Kidney epithelial cell (primary cell): ENCODE data around the gene IRF3. TPM values are rescaled to one million over a fixed set of nuclear protein-coding genes. Genes with fewer than 3 reads are reported as not detected.

Source experiments
- DNase-seq: peaks from one replicate; pipeline ENCODE4 v3.0.0-alpha.2; 2010; ENCODE audit warnings: low read depth
- H3K27me3 ChIP-seq: 2 replicates; pipeline ENCODE4 v1.6.0; 2011; ENCODE audit warnings: low read length; ENCODE audit not compliant: control insufficient read depth, insufficient read depth
- H3K36me3 ChIP-seq: 2 replicates; pipeline ENCODE4 v1.5.1; 2011; ENCODE audit warnings: low read length; ENCODE audit not compliant: control insufficient read depth, insufficient read depth
- H3K4me3 ChIP-seq: 2 replicates; pipeline ENCODE4 v1.5.1; 2011; ENCODE audit warnings: low read depth, mild to moderate bottlenecking, control low read depth, low read length
- total RNA-seq: library from RNA; depleted of rRNA; stranded (reverse); fragments of >200 nt; gene quantifications from 2 replicates; pipeline ENCODE4 v1.2.3, GENCODE V29; 2015
- TF ChIP-seq, protein P1 (sequence below): IDR thresholded peaks from 2 replicates; pipeline ENCODE4 v1.5.1; 2011; ENCODE audit warnings: mild to moderate bottlenecking, moderate library complexity, low read length, control low read depth, inconsistent platforms; ENCODE audit not compliant: insufficient read depth, poor library complexity, severe bottlenecking

Gene IRF3
- total RNA-seq, 1 donor from 2014 or later: 66.6 TPM

DNA sequence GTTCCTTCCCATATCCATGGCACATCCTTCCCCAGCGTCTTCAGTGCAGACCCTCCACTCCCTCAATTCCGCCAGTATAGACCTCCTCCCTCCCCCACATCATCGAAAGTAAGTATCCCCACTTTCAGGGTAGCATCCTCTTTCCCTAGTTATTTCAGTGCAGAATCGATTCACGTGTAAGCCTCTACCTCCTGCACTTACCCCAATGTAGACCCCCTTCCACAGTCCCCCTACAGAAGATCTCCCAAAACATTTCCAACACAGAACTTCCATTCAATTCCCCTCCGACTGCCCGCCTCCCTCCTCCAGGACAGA lies 664 bp downstream of the IRF3 start:
- TF ChIP-seq, protein P1, sequence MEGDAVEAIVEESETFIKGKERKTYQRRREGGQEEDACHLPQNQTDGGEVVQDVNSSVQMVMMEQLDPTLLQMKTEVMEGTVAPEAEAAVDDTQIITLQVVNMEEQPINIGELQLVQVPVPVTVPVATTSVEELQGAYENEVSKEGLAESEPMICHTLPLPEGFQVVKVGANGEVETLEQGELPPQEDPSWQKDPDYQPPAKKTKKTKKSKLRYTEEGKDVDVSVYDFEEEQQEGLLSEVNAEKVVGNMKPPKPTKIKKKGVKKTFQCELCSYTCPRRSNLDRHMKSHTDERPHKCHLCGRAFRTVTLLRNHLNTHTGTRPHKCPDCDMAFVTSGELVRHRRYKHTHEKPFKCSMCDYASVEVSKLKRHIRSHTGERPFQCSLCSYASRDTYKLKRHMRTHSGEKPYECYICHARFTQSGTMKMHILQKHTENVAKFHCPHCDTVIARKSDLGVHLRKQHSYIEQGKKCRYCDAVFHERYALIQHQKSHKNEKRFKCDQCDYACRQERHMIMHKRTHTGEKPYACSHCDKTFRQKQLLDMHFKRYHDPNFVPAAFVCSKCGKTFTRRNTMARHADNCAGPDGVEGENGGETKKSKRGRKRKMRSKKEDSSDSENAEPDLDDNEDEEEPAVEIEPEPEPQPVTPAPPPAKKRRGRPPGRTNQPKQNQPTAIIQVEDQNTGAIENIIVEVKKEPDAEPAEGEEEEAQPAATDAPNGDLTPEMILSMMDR: no peak
- Histone ChIP-seq H3K36me3 (no peaks in the 10 kb centered on the region), H3K4me3 (peak overlapping the region; percentile 84), H3K27me3 (no peaks in the 10 kb centered on the region)
- DNase-seq: no peak

DNA sequence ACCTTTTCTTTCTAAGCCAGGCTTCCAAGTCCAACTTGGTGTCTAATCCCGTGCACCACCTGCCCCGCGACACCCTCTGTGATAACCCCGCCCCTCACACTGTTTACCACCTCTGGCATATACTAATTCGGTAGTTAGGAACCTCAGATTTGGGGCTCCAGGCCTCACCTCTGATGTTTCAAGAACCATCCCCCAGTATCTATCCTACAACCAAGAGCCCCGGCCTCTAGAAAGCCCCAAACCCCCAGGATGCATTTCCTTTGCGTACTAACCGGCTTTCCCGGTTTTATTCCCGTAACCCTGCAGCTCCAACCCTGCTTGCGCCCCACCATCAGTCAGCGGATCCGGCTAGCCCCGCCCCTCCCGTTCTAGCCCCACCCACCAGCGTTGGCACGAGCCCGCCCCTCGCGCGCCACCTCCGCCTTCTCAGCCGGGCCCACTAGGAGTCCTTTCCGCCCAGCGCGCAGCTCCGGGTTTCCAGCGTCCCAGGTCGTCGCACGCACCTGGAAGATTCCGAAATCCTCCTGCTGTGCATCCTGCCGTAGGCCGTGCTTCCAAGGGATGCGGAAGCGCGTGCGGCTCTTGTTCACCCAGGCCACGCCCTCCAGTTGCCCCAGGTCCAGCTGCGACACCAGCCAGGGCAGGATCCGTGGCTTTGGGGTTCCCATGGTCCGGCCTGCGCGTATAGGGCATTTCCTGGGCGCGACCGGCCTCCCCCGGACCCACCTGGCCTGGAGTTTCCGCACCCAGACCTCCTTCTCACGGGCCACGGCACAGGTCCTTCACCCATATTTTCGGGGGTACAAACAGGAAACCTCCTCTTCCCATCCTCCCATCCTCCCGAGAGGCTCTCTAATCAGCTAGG lies 1.3 kb downstream of the IRF3 start:
- peaks cover 2% of the 10 kb centered on the region for H3K36me3 ChIP-seq
- H3K4me3 ChIP-seq: peak overlapping the region; percentile 84
- no peaks in the 10 kb centered on the region for H3K27me3 ChIP-seq
- no peak for DNase-seq
- TF ChIP-seq, protein P1: peak; percentile 7

DNA sequence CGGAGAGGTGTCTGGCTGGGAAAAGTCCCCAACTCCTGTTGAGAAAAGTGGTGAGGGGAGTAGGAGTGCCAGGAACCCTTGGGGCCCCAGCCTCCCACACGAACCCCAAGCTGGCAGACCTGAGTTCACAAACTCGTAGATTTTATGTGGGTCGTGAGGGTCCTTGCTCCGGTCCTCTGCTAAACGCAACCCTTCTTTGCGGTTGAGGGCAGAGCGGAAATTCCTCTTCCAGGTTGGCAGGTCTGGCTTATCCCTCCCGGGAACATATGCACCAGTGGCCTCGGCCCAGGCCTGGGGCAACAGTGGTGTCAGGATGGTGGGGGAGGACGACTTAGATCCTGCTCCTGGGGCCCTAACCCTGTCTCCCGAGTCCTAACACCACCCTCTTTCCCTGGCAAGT lies 2.4 kb downstream of the IRF3 start:
- H3K4me3 ChIP-seq: no peak overlapping the region
- peaks cover 4% of the 10 kb centered on the region for H3K36me3 ChIP-seq

DNA sequence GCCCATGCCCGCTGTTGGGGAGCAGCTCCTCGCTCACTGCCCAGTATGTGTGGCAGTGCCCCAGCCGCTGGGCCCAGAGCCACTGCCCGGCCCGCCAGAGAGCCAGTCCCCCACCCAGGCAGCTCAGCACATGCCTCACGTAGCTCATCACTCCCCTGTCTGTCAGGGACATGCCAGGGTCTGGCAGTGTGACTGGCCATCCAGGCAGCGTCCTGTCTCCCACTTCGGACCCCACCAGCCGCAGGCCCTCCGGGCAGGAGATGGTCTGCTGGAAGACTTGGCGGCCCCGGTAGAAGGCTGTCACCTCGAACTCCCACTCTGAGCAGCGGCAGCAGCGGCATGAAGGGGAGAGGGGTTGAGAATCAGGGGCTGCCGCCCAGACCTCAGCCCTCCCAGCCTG lies 3.6 kb downstream of the IRF3 start:
- TF ChIP-seq, protein P1: no peak
- Histone ChIP-seq H3K36me3 (peaks cover 6% of the 10 kb centered on the region), H3K4me3 (no peak overlapping the region), H3K27me3 (no peaks in the 10 kb centered on the region)
- no peak for DNase-seq

More for the DNA sequence above, 2.4 kb downstream of the IRF3 start:
- no peaks in the 10 kb centered on the region for H3K27me3 ChIP-seq
- no peak for DNase-seq
- TF ChIP-seq, protein P1: no peak

DNA sequence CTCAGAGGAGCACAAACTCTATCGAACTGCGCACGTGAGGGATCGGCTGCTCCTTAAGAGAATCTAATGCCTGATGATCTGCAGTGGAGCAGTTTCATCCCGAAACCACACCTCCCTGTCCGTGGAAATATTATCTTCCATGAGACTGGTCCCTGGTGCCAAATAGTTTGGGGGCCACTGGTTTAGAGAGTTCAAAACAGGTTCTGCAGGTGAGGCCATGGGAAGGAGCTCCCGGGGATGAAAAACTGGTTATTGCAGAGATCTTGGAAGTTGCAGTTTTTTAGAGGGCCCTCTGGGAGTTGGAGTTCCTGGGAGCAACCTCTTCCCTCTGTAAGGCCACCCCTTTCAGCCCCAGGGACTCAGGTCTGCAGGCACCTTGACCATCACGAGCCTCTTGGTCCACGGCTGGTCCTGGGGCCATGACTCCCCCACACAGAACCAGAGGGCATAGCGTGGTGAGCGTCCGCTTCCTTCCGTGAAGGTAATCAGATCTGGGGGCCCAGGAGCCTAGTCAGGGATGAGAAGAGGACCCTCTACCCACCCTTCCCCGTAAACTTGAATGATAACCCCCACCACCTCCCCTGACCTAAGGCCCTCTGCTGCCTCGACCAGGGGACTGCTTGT lies 5.2 kb downstream of the IRF3 start:
- no peaks in the 10 kb centered on the region for H3K27me3 ChIP-seq
- TF ChIP-seq, protein P1: no peak
- H3K4me3 ChIP-seq: no peak overlapping the region
- peaks cover 6% of the 10 kb centered on the region for H3K36me3 ChIP-seq
- no peak for DNase-seq
